HEK293 (cell line): ENCODE measurements around the gene PSAP.

Experiments used
- ATF2 ChIP-seq: fragments of 450-650 bp; formaldehyde crosslinking; IDR thresholded peaks from 2 replicates; pipeline ENCODE4 v1.5.1; 2016; ENCODE audit warnings: missing biosample characterization, missing genetic modification characterization, low read depth
- INSM2 ChIP-seq: fragments of 450-650 bp; formaldehyde crosslinking; IDR thresholded peaks from 2 replicates; pipeline ENCODE4 v1.5.1; 2016; ENCODE audit warnings: missing biosample characterization, missing genetic modification characterization
- KLF17 ChIP-seq: fragments of 450-650 bp; formaldehyde crosslinking; IDR thresholded peaks from 2 replicates; pipeline ENCODE4 v1.5.1; 2016; ENCODE audit warnings: missing biosample characterization, missing genetic modification characterization
- PRDM10 ChIP-seq: fragments of 450-650 bp; formaldehyde crosslinking; IDR thresholded peaks from 2 replicates; pipeline ENCODE4 v1.5.1; 2016; ENCODE audit warnings: missing biosample characterization, missing genetic modification characterization
- REPIN1 ChIP-seq: fragments of 450-650 bp; formaldehyde crosslinking; IDR thresholded peaks from 2 replicates; pipeline ENCODE4 v1.5.1; 2017; ENCODE audit warnings: missing biosample characterization, missing genetic modification characterization, low read depth
- SP7 ChIP-seq: fragments of 450-650 bp; formaldehyde crosslinking; IDR thresholded peaks from 2 replicates; pipeline ENCODE4 v1.5.1; 2016; ENCODE audit warnings: missing biosample characterization, missing genetic modification characterization
- TSHZ1 ChIP-seq: fragments of 450-650 bp; formaldehyde crosslinking; IDR thresholded peaks from 2 replicates; pipeline ENCODE4 v1.5.1; 2016; ENCODE audit warnings: missing biosample characterization, missing genetic modification characterization, borderline replicate concordance
- YY1 ChIP-seq: fragments of 450-650 bp; formaldehyde crosslinking; IDR thresholded peaks from 2 replicates; pipeline ENCODE4 v1.5.1; 2018; ENCODE audit warnings: missing biosample characterization, missing genetic modification characterization
- YY2 ChIP-seq: fragments of 450-650 bp; formaldehyde crosslinking; IDR thresholded peaks from 2 replicates; pipeline ENCODE4 v1.5.1; 2016; ENCODE audit warnings: missing biosample characterization, missing genetic modification characterization
- ZNF148 ChIP-seq: fragments of 450-650 bp; formaldehyde crosslinking; IDR thresholded peaks from 2 replicates; pipeline ENCODE4 v1.5.0; 2017; ENCODE audit warnings: missing biosample characterization, missing genetic modification characterization, borderline replicate concordance
- ZNF16 ChIP-seq: fragments of 450-650 bp; formaldehyde crosslinking; IDR thresholded peaks from 2 replicates; pipeline ENCODE4 v1.5.1; 2016; ENCODE audit warnings: low read depth, missing biosample characterization, missing genetic modification characterization
- ZNF174 ChIP-seq: fragments of 450-650 bp; formaldehyde crosslinking; IDR thresholded peaks from 2 replicates; pipeline ENCODE4 v1.5.0; 2017; ENCODE audit warnings: missing biosample characterization, mild to moderate bottlenecking, missing genetic modification characterization
- ZNF18 ChIP-seq: fragments of 450-650 bp; formaldehyde crosslinking; IDR thresholded peaks from 2 replicates; pipeline ENCODE4 v1.5.1; 2016; ENCODE audit warnings: missing biosample characterization, missing genetic modification characterization
- ZNF404 ChIP-seq: fragments of 450-650 bp; formaldehyde crosslinking; IDR thresholded peaks from 2 replicates; pipeline ENCODE4 v1.5.1; 2017; ENCODE audit warnings: missing biosample characterization, missing genetic modification characterization
- ZNF433 ChIP-seq: fragments of 450-650 bp; formaldehyde crosslinking; IDR thresholded peaks from 2 replicates; pipeline ENCODE4 v1.5.1; 2016; ENCODE audit warnings: missing biosample characterization, missing genetic modification characterization, low read depth
- ZNF510 ChIP-seq: fragments of 450-650 bp; formaldehyde crosslinking; IDR thresholded peaks from 2 replicates; pipeline ENCODE4 v1.5.1; 2018; ENCODE audit warnings: mild to moderate bottlenecking, missing genetic modification characterization, missing biosample characterization; ENCODE audit not compliant: insufficient replicate concordance
- ZNF645 ChIP-seq: fragments of 450-650 bp; formaldehyde crosslinking; IDR thresholded peaks from 2 replicates; pipeline ENCODE4; 2016; ENCODE audit warnings: missing biosample characterization, missing genetic modification characterization
- ZNF768 ChIP-seq: fragments of 450-650 bp; formaldehyde crosslinking; IDR thresholded peaks from 2 replicates; pipeline ENCODE4 v1.5.1; 2018; ENCODE audit warnings: missing biosample characterization, mild to moderate bottlenecking, missing genetic modification characterization

Gene PSAP

GRCh38 chr10:71838264-71839211 is 12.5 kb downstream of the PSAP start (continued):
- TF ChIP-seq ZNF768 (tag by site-specific recombination) (no peak), YY1 (no peak), ATF2 (tag by site-specific recombination) (peak; percentile 86), INSM2 (tag by site-specific recombination) (peak; percentile 30; the same call in 1 of the 2 replicates), ZNF645 (tag by site-specific recombination) (no peak), ZNF16 (tag by site-specific recombination) (no peak), ZNF433 (tag by site-specific recombination) (no peak), ZNF148 (tag by site-specific recombination) (no peak), ZNF510 (tag by site-specific recombination) (no peak), TSHZ1 (tag by site-specific recombination) (no peak; the same call in 1 of the 2 replicates), PRDM10 (tag by site-specific recombination) (peak; percentile 32), ZNF18 (tag by site-specific recombination) (no peak), KLF17 (tag by site-specific recombination) (peak; percentile 70; the same call in 1 of the 2 replicates), YY2 (tag by site-specific recombination) (no peak), SP7 (tag by site-specific recombination) (peak; percentile 69), ZNF404 (tag by site-specific recombination) (no peak), ZNF174 (tag by site-specific recombination) (no peak), REPIN1 (no peak)
